GM19463 (cell line): ENCODE measurements around the gene TMPRSS5.
A peak's percentile ranks its signal among the peaks of the same experiment; 100 is the strongest.
"Not testable (repeated sequence)": the region's sequence is repeated elsewhere in the genome, so short reads cannot be mapped to it uniquely, and the experiment has no call there.

ENCODE experiments used
- ATAC-seq: cut with Tn5 transposase; IDR thresholded peaks from one replicate; pipeline ENCODE4 v1.9.1; 2021; ENCODE audit warnings: mild to moderate bottlenecking, moderate library complexity; ENCODE audit not compliant: unreplicated experiment

The TMPRSS5 gene

GRCh38 chr11:113697756-113698407 is 8.2 kb downstream of the TMPRSS5 start:
- no peak for ATAC-seq

- ATAC-seq = no peak
Observed at GRCh38 chr11:113697111-113697510, 9.0 kb downstream of the TMPRSS5 start.

GRCh38 chr11:113695207-113695606 is 10.9 kb downstream of the TMPRSS5 start:
- ATAC-seq = no peak

GRCh38 chr11:113694390-113694789 is 11.7 kb downstream of the TMPRSS5 start:
- no peak for ATAC-seq

GRCh38 chr11:113693030-113693429 is 13.1 kb downstream of the TMPRSS5 start:
- no peak for ATAC-seq

GRCh38 chr11:113690619-113691569 is 15.2 kb downstream of the TMPRSS5 start:
- no peak for ATAC-seq

- ATAC-seq = no peak
Observed at GRCh38 chr11:113689768-113690618, 16.1 kb downstream of the TMPRSS5 start.

GRCh38 chr11:113685654-113686359 is 20.3 kb downstream of the TMPRSS5 start:
- ATAC-seq = peak; percentile 67

GRCh38 chr11:113684496-113684895 is 21.6 kb downstream of the TMPRSS5 start:
- ATAC-seq = no peak

- ATAC-seq = no peak
Observed at GRCh38 chr11:113683481-113684046, 22.5 kb downstream of the TMPRSS5 start.

GRCh38 chr11:113681711-113682413 is 24.2 kb downstream of the TMPRSS5 start:
- ATAC-seq = no peak

GRCh38 chr11:113681282-113681681 is 24.8 kb downstream of the TMPRSS5 start:
- ATAC-seq = no peak

- ATAC-seq = no peak
Observed at GRCh38 chr11:113677685-113678084, 28.4 kb downstream of the TMPRSS5 start.

GRCh38 chr11:113675565-113675964 is 30.5 kb downstream of the TMPRSS5 start:
- no peak for ATAC-seq

- ATAC-seq = peak; percentile 88
Observed at GRCh38 chr11:113675003-113675561, 31.0 kb downstream of the TMPRSS5 start.

GRCh38 chr11:113674397-113674685 is 31.8 kb downstream of the TMPRSS5 start:
- no peak for ATAC-seq

GRCh38 chr11:113673550-113674396 is 32.3 kb downstream of the TMPRSS5 start:
- no peak for ATAC-seq

GRCh38 chr11:113671914-113672313 is 34.2 kb downstream of the TMPRSS5 start:
- ATAC-seq = not testable (repeated sequence)

GRCh38 chr11:113670831-113671215 is 35.3 kb downstream of the TMPRSS5 start:
- no peak for ATAC-seq
